ENCODE data around the gene EDIL3.

The EDIL3 gene

GRCh38 chr5:84249918-84250630 is 134.6 kb downstream of the EDIL3 start:
- no peak for TF ChIP-seq EZH2 (optimal IDR thresholded peaks at IDR 0.05; ENCODE audit: low read depth, low read length)
- no peak for TF ChIP-seq EZH2phosphoT487 (IDR thresholded peaks at IDR 0.05; ENCODE audit: low read length)
- TF ChIP-seq CTCF (IDR thresholded peaks at IDR 0.05; ENCODE audit: low read length): no peak
- Histone ChIP-seq H3K4me2 (ENCODE audit: low read depth, low read length) (no peak overlapping the region), H2AFZ (ENCODE audit: low read length) (no peak overlapping the region), H3K9ac (ENCODE audit: low read length) (no peak overlapping the region), H3K4me3 (ENCODE audit: low read length) (no peak overlapping the region), H3K4me1 (ENCODE audit: low read length) (no peaks in the 10 kb centered on the region), H3F3A (ENCODE audit: insufficient read depth, low read length) (no peaks in the 10 kb centered on the region), H3K9me3 (replicated peaks; ENCODE audit: insufficient read depth, low read length) (no peaks in the 10 kb centered on the region), H3K27me3 (replicated peaks; ENCODE audit: insufficient read depth, low read length) (no peaks in the 10 kb centered on the region), H3K27ac (ENCODE audit: low read length) (no peak overlapping the region), H3K36me3 (replicated peaks; ENCODE audit: insufficient read depth, low read length) (no peaks in the 10 kb centered on the region), H4K20me1 (ENCODE audit: insufficient read depth, low read length) (no peaks in the 10 kb centered on the region), H3K79me2 (ENCODE audit: low read length) (no peaks in the 10 kb centered on the region), H3K9me2 (replicated peaks; ENCODE audit: insufficient read depth, low read length) (no peaks in the 10 kb centered on the region)
- DNase-seq: no peak

GRCh38 chr5:84248013-84248412 is 136.7 kb downstream of the EDIL3 start:
- no peak overlapping the region for H3K4me3 ChIP-seq (ENCODE audit: low read length)
- H3K4me1 ChIP-seq (ENCODE audit: low read length): no peaks in the 10 kb centered on the region
- no peak overlapping the region for H3K4me2 ChIP-seq (ENCODE audit: low read depth, low read length)
- H3K9ac ChIP-seq (ENCODE audit: low read length): no peak overlapping the region
- no peak overlapping the region for H2AFZ ChIP-seq (ENCODE audit: low read length)
- no peak overlapping the region for H3K27ac ChIP-seq (ENCODE audit: low read length)
- no peaks in the 10 kb centered on the region for H3K27me3 ChIP-seq (replicated peaks; ENCODE audit: insufficient read depth, low read length)
- H3K36me3 ChIP-seq (replicated peaks; ENCODE audit: insufficient read depth, low read length): no peaks in the 10 kb centered on the region
- no peak for DNase-seq
- TF ChIP-seq EZH2 (optimal IDR thresholded peaks at IDR 0.05; ENCODE audit: low read depth, low read length) (no peak), EZH2phosphoT487 (IDR thresholded peaks at IDR 0.05; ENCODE audit: low read length) (no peak), CTCF (IDR thresholded peaks at IDR 0.05; ENCODE audit: low read length) (no peak)
- no peaks in the 10 kb centered on the region for H3F3A ChIP-seq (ENCODE audit: insufficient read depth, low read length)
- H3K79me2 ChIP-seq (ENCODE audit: low read length): no peaks in the 10 kb centered on the region
- no peaks in the 10 kb centered on the region for H4K20me1 ChIP-seq (ENCODE audit: insufficient read depth, low read length)
- H3K9me3 ChIP-seq (replicated peaks; ENCODE audit: insufficient read depth, low read length): no peaks in the 10 kb centered on the region
- no peaks in the 10 kb centered on the region for H3K9me2 ChIP-seq (replicated peaks; ENCODE audit: insufficient read depth, low read length)

- H3K4me2 ChIP-seq (ENCODE audit: low read depth, low read length): no peak overlapping the region
- H3K36me3 ChIP-seq (replicated peaks; ENCODE audit: insufficient read depth, low read length): no peaks in the 10 kb centered on the region
- no peaks in the 10 kb centered on the region for H3K9me3 ChIP-seq (replicated peaks; ENCODE audit: insufficient read depth, low read length)
- TF ChIP-seq EZH2 (optimal IDR thresholded peaks at IDR 0.05; ENCODE audit: low read depth, low read length) (no peak), EZH2phosphoT487 (IDR thresholded peaks at IDR 0.05; ENCODE audit: low read length) (no peak), CTCF (IDR thresholded peaks at IDR 0.05; ENCODE audit: low read length) (no peak)
- H2AFZ ChIP-seq (ENCODE audit: low read length): no peak overlapping the region
- H3F3A ChIP-seq (ENCODE audit: insufficient read depth, low read length): no peaks in the 10 kb centered on the region
- no peaks in the 10 kb centered on the region for H3K4me1 ChIP-seq (ENCODE audit: low read length)
- no peaks in the 10 kb centered on the region for H4K20me1 ChIP-seq (ENCODE audit: insufficient read depth, low read length)
- no peak for DNase-seq
- H3K4me3 ChIP-seq (ENCODE audit: low read length): no peak overlapping the region
- no peak overlapping the region for H3K9ac ChIP-seq (ENCODE audit: low read length)
- no peaks in the 10 kb centered on the region for H3K27me3 ChIP-seq (replicated peaks; ENCODE audit: insufficient read depth, low read length)
- no peak overlapping the region for H3K27ac ChIP-seq (ENCODE audit: low read length)
- H3K9me2 ChIP-seq (replicated peaks; ENCODE audit: insufficient read depth, low read length): no peaks in the 10 kb centered on the region
- no peaks in the 10 kb centered on the region for H3K79me2 ChIP-seq (ENCODE audit: low read length)
Observed at GRCh38 chr5:84242286-84242685, 142.4 kb downstream of the EDIL3 start.
